ENCODE results near the gene MGAT4A.

GRCh38 chr2:98617149-98617548 is 113.8 kb downstream of the MGAT4A start:
- TF ChIP-seq, protein P1, sequence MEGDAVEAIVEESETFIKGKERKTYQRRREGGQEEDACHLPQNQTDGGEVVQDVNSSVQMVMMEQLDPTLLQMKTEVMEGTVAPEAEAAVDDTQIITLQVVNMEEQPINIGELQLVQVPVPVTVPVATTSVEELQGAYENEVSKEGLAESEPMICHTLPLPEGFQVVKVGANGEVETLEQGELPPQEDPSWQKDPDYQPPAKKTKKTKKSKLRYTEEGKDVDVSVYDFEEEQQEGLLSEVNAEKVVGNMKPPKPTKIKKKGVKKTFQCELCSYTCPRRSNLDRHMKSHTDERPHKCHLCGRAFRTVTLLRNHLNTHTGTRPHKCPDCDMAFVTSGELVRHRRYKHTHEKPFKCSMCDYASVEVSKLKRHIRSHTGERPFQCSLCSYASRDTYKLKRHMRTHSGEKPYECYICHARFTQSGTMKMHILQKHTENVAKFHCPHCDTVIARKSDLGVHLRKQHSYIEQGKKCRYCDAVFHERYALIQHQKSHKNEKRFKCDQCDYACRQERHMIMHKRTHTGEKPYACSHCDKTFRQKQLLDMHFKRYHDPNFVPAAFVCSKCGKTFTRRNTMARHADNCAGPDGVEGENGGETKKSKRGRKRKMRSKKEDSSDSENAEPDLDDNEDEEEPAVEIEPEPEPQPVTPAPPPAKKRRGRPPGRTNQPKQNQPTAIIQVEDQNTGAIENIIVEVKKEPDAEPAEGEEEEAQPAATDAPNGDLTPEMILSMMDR (IDR thresholded peaks at IDR 0.05), result no peak
- TF ChIP-seq POLR2AphosphoS5 (IDR thresholded peaks at IDR 0.05; ENCODE audit: insufficient read depth in 1 of 2, low read depth in 1 of 2), result no peak
- no peak for TF ChIP-seq POLR2A (IDR thresholded peaks at IDR 0.05)

Measured in vagina (tissue), 2 donors.